HG03196 (cell line): ENCODE results near the gene NAB2.
"Not testable (repeated sequence)": the region's sequence is repeated elsewhere in the genome, so short reads cannot be mapped to it uniquely, and the experiment has no call there.

Experiments used
- ATAC-seq: cut with Tn5 transposase; IDR thresholded peaks from one replicate; pipeline ENCODE4 v1.9.1; 2021; ENCODE audit not compliant: unreplicated experiment

Gene NAB2, protein sequence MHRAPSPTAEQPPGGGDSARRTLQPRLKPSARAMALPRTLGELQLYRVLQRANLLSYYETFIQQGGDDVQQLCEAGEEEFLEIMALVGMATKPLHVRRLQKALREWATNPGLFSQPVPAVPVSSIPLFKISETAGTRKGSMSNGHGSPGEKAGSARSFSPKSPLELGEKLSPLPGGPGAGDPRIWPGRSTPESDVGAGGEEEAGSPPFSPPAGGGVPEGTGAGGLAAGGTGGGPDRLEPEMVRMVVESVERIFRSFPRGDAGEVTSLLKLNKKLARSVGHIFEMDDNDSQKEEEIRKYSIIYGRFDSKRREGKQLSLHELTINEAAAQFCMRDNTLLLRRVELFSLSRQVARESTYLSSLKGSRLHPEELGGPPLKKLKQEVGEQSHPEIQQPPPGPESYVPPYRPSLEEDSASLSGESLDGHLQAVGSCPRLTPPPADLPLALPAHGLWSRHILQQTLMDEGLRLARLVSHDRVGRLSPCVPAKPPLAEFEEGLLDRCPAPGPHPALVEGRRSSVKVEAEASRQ

DNA sequence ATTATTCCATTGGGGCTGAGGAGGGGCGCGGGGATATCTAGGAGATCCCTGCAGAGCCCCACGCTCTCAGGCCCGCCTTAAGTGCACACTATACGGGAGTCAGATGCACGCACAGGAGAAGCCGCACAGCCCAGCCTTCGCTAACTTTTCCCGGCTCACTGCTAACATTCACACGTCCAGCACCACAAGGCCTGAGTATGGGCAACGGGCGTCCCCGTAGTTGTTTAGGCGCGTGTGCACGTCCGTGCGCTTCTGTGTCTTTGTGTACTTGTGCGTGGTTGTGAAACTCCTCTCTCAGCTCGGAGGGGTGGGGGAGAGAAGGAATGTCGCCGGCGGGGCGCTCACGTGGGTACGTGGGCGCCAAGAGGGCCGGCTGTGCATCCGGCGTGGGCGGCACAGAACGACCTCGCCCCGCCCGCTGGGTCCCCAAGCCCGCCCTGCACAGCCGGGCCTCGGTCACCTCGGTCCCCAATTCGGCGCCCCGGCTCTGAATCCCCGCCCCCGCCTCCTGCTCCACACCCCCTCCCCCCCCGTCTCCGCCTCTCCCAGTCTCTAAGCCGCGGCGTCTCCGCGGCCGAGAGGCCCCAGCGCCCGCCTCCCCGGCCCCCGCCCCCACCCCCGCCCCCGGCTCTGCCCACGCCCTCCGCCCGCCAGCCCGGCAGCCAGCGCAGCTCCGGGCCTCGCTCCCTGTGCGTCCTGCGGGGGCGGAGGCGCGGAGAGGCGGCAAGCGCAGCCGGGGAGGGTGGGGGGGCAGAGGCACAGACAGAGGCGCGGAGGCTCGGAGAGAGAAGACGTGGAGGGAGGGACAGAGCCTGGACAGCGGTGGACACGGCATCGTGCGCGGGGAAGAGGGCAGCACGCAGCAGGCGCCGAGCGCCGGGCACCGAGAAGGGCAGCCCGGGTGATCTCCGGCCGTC lies at the start of gene NAB2:
NAB2 (plus strand) TSS at position 761 of the 917 bp plus-strand sequence. CDS start 158 bp downstream, outside the sequence.
- ATAC-seq = peak; percentile 48

DNA sequence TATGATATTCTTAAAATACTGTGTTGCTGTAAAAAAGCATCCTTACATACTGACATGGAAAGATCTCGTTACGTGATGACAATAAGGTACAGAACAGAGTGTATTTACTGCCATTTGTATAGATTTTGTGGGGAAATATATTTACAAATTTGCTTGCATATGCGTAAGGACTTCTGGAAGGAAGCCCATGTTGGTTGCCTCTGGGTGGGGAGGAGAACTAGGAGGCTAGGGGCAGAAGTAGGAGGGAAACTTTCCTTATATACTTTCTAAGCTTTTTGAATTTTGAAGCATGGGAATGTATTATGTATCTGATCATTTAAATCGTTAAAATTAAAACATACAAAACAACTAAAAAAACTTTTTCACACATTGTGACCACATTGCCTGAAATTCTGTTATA lies 48.7 kb upstream of the NAB2 start:
- ATAC-seq = no peak

DNA sequence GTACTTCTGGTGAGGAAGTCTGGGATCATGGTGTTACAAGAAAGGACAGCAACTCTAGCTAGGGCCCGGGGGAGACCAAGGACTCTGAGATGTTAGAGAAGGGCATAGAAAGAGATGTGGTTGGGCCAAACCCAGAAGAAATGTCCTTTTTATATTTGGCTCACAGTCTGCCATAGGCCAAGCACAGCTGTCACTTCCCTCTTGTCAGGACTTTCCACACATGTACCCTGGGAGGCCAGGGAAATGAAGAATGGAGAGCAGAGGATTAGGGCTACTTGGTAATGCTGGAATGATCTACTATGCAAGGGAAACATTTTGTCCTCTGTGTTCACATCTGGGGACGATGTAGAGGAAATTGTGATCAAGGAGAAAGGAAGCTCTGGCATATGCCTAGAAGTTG lies 48.2 kb upstream of the NAB2 start:
- no peak for ATAC-seq

DNA sequence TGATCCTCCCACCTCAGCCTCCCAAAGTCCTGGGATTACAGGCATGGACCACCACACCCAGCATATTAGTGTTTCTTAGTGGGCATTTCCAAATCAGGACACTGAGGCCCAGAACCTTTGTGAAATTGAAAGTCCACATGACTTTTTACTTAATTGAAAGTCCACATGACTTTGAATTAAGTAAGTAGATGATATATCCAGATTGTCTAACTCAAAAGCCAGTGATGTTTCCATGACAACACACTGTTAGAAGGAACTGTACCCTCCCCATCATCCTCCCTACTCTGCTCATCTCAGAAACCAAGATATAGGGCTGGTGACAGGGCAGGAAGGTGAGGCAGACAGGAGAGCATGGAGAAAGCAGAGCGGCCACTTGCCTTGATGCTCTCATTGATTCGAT lies 46.2 kb upstream of the NAB2 start:
- no peak for ATAC-seq

DNA sequence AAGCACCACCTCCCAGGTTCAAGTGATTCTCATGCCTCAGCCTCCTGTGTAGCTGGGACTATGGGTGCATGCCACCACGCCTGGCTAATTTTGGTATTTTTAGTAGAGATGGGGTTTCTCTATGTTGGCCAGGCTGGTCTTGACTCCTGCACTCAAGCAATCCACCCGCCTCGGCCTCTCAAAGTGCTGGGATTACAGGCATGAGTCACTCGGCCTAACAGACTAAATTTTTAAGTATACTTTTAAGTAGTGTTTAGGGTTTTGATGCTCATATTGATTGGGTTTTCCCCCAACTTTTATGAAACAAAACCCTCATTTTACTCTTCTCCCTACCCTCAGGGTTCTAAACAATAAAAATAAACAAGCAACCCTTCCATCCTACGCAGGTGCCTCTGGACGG lies 44.4 kb upstream of the NAB2 start:
- no peak for ATAC-seq

DNA sequence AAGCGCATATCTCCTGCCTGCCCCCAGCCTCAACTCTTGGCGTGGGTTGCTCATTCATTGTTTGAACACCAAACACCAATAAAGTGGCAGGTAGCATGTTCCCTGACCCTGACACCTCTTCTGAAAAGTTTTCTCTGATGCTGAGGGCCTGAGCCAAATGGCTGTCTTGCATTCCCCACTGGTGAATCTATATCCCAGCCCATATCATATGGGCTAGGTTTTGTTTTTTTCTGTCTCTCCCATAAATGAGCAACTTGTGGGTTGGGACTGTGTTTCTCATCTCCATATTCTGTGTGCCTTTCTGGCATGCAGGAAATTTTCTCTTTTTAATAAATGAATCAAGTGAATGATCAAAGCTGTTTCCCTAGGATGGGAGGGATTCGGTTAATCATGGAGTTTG lies 44.0 kb upstream of the NAB2 start:
- ATAC-seq = no peak

DNA sequence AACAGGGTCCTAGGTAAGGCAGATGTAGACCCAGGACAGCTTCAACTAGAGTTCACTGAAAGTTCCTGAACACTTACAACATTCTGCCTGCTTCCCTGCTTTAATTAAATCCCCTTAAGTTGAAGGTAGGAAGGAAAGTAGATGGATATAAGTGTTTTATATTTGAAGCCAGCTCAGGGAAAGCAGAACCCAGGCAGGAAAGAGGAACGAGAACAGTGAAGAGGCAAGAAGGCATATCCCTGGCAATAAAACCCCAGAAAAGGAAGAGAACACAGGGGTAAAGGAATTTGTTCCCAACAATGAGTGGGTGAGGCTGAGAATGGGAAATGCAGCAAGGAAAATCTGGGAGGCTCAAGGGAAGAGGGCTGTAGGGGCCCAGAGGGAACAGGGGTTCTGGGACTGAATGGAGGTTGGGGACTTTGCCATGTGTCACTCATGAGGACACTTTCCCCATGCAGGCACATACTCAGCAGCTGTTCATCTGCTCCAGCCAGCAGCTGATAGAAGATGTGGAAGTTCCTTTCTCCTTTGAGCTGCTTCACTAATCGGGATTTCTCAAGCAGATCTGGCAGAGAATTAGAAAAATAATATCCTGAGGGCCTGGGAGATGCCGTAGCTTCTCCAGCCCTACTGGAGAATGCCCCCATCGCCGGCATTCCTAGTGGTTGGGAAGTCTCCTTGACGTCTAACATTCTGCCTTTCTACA lies 42.7 kb upstream of the NAB2 start:
- ATAC-seq = no peak

DNA sequence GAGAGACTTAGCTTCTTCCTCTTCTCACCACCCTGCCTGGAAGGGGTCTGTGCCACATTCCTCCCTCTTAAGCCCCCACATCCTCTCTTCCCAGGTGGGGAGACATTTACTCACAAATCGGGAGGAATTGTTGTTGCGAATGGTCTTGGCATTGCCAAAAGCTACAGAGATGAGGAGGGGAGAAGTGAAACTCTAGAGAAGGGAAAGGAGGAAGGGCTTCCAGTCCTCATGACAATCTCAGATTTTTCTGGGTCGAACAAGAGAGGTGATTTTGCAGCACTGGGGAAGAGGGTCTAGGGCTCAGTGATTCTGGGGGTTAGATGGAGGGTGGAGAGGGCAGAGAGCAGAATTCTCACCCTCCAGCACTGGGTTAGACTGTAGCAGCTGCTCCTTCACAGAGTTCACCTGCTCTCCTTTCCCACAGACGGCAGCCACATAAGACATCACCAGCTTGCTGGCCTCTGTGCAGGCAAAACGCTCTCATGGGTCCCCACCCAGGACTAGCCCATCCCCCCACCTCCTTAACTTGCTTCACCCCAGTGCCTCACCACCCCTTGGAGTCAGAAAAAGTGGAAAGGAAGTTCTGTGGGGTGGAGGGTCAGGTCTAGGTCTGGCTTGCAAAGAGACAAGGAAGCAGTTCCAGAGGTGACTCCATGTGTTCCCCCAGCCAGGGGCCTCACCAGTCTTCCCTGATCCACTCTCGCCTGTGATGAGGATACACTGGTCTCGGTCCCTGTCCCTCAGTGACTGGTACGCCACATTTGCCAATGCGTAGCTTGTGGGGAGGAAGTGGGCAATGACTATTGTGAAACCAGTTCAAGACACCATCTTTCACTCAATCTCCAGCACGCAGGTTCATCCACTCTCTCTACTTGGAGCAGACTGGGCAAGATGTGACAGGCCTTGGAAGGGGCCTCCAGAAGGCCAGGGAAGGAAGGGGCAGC lies 41.7 kb upstream of the NAB2 start:
- no peak for ATAC-seq

DNA sequence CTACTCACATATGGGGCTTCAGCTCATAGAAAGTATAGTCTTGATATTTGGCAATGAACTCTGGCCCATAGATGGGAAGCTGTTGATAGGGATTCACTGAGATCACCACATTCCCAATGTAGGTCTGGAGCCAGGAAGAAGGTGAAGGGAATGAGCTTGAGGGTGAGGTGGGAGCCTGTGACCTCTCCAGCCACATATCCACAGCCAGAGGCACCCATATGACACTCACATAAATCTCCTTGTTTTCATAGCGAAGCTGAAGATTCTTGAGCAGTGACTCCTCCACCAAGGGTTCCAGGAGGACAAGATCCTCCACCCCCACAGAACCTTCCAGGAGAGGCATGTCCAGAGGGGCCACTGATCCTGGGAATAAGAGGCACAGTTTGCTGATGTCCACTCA lies 40.9 kb upstream of the NAB2 start:
- ATAC-seq = no peak

DNA sequence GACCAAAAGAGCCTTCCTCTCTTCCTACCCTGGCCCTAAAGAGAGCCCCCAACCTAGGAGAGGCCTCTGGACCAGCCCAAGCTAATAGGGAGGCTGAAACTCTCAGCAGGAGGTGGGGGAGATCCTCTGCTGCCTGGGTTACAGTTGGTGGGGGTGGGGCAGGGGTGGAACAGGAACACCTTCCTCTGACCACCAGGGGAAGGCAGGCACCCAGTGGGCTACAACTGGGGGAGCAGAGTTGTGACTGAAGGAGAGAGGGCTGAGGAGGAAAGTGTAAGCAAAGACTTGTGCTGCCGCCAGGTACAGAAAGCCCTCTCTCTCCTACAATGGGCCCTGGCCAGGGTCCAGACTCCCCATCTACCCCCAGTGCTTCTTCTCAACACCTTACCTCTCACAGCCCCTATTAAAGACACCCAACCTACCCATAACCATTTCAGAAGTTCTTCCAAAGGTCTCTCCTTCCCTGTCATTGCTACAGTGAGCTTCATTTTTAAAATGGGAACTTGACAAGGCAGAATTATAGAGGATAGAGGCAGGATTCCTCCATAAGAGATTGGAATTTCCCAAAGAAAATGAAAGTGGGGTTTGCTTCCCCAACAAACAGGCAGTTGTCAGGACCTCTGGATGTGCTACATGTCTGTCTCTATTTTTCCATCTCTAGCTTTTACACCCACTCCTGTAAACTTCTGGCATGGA lies 40.3 kb upstream of the NAB2 start:
- no peak for ATAC-seq

DNA sequence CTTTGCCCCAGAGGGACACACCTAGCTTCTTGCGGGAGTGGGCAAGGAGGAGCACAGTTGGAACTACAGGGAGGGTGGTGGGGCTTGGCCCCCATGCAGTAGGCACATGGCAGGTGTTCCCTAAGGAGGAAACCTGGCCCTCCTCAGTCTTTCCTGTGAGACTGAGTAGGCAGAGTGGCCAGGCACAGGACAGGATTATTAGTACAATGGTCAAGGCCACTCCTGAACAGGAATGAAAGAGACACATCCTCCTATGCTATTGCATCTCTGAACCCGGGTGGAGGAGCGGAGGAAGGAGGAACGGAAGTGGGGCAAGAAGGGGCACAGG lies 39.8 kb upstream of the NAB2 start:
- ATAC-seq = no peak

DNA sequence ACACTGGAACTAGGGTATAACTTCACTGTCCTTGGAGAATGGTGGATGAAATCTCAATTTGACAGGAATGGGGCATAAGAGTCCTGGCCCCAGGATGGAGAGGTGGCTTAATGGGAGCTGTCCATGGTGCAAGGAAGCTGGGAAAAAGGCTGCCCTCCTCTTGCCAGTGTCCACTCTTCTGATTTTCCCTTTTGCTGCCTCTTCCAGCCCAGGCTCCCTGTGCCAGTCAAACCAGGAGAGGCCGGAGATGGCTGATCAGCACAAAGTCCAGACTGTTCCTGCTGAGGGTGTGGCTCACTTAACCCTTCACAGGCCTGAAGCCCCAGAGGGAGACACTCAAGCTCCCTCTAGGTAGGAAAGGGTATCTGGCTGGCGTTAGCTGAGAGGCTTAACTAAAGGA lies 39.0 kb upstream of the NAB2 start, which contains the start of gene MYO1A:
MYO1A (minus strand) TSS at position 240 of the 400 bp plus-strand sequence. CDS start 1,806 bp downstream, outside the sequence.
- ATAC-seq = no peak

DNA sequence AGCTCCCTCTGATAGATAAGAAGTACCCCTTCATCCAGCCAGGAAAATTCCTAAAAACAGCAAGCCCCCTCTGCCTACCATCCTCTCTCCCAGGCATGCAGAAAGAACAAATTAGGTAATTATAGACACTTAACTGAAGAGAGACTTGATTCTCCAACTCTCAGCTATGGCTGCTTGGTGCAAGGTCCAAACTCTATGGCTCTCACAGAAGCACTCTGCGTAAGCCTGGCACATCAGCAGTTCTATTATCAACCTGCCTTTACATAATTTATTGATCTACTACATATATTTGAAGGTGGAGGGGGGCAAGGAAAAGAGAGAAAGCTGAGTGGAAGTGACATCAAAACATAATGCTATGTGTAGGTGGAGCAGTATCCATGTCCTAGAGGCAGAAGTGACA lies 37.9 kb upstream of the NAB2 start:
- no peak for ATAC-seq

DNA sequence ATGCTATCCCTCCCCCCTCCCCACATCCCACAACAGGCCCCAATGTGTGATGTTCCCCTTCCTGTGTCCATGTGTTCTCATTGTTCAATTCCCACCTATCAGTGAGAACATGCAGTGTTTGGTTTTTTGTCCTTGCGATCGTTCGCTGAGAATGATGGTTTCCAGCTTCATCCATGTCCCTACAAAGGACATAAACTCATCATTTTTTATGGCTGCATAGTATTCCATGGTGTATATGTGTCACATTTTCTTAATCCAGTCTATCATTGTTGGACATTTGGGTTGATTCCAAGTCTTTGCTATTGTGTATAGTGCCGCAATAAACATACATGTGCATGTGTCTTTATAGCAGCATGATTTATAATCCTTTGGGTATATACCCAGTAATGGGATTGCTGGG lies 35.8 kb upstream of the NAB2 start:
- not testable (repeated sequence) for ATAC-seq

DNA sequence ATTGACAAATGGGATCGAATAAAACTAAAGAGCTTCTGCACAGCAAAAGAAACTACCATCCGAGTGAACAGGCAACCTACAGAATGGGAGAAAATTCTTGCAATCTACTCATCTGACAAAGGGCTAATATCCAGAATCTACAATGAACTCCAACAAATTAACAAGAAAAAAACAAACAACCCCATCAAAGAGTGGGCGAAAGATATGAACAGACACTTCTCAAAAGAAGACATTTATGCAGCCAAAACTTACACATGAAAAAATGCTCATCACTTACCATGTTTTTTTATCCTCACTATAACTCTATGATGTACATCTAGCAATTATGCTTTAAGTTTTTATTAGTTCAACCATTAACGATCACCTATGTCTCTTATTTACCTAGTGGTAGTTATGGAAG lies 35.0 kb upstream of the NAB2 start:
- ATAC-seq = not testable (repeated sequence)

DNA sequence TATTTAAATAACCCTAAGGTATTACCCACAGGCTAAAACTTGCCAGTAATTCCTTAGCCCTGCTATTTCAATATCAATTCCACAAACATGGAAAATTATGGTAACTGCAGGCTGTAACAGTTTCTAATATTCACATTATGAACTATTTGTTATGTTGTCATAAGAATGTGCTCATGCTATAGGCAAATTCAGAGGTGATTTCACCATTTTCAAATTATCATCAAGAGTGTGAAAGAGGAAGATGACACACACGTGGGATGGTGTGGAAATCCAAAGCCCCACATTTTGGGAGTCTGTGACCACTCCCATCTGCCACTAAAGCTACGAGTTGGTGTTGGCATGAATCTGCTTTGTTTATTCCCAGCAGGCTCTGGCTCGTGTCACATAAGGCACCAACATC lies 33.1 kb upstream of the NAB2 start:
- ATAC-seq = no peak

DNA sequence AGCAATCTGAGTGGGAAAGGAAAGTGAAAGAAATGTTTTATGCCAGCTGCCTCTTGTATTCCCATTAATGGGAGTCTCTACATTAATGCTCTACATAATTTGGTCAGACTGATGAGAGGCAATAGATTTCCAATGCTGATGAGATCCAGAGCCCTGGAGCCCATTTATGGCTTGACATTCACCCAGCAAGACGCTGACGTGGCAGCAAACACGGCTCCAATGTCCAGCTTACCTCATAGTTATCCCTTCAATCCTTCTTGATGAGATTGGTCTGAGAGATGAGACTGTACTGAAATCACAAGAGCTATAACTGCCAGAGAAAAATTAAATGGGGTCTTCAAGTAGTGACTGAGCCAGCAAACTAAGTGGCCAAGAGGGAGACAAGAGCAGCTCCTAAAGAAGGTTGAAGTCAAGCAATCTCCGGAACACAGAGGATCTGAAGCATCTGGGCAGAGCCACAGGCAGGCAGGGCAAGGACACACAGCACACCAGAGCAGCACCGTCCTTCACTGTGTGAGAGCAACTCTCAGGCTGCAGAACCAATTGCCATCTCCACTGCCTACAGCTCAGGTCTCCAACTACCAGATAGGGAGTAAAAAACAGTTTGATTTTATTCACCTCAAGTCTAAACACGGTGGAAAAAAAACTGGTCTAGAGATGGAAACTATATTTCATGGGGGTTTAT lies 31.7 kb upstream of the NAB2 start:
- ATAC-seq = no peak

DNA sequence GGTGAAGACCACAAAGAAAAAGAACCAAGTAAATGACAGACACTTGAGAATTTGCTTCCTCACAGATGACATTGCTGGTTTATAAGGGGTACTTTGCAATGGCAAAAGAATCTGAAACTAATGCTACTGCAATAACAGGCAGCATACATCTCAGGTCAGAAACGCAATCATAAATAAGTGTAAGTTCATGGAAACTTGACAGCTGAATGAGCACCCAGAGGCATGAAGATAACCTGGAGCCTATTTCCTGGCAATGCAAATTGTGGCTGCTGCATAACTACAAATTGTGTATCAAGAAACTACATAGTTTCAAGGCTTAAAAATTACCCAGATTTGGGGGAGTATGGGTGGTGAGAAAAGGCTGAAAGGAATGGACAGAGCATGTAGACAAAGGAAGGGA lies 30.5 kb upstream of the NAB2 start:
- ATAC-seq = no peak
